WERI-Rb-1 (cell line): ENCODE results near the gene KCNMA1.

Experiments used
- DNase-seq: peaks from one replicate; pipeline ENCODE4 v3.0.0-alpha.2; 2020
- H3K27ac ChIP-seq: fragments of 250-450 bp; sonication (Bioruptor Pico); 2 replicates; pipeline ENCODE4 v1.5.1; 2020; ENCODE audit warnings: mild to moderate bottlenecking, moderate library complexity
- H3K27me3 ChIP-seq: fragments of 250-450 bp; sonication (Bioruptor Pico); 2 replicates; pipeline ENCODE4 v1.5.1; 2021; ENCODE audit warnings: mild to moderate bottlenecking, low read depth, moderate library complexity; ENCODE audit not compliant: insufficient read depth, severe bottlenecking
- H3K36me3 ChIP-seq: fragments of 250-450 bp; sonication (Bioruptor Pico); 2 replicates; pipeline ENCODE4 v1.5.1; 2020; ENCODE audit warnings: mild to moderate bottlenecking, moderate library complexity
- H3K4me3 ChIP-seq: 2 replicates; pipeline ENCODE4 v1.5.1; 2011; ENCODE audit warnings: low read depth, mild to moderate bottlenecking, control low read depth, low read length
- H3K9me3 ChIP-seq: fragments of 250-450 bp; sonication (Bioruptor Pico); 2 replicates; pipeline ENCODE4 v1.5.1; 2021; ENCODE audit warnings: mild to moderate bottlenecking, moderate library complexity; ENCODE audit not compliant: severe bottlenecking
- CTCF ChIP-seq: IDR thresholded peaks from 2 replicates; pipeline ENCODE4 v1.5.1; 2011; ENCODE audit warnings: low read depth, mild to moderate bottlenecking, control low read depth, inconsistent platforms, low read length

The KCNMA1 gene

GRCh38 chr10:77282163-77282562 is 355.4 kb downstream of the KCNMA1 start:
- DNase-seq: no peak
- Histone ChIP-seq H3K9me3 (no peaks in the 10 kb centered on the region), H3K27ac (no peak overlapping the region), H3K27me3 (no peaks in the 10 kb centered on the region), H3K4me3 (no peak overlapping the region), H3K36me3 (no peaks in the 10 kb centered on the region)
- no peak for TF ChIP-seq CTCF

- Histone ChIP-seq H3K9me3 (no peaks in the 10 kb centered on the region), H3K27me3 (no peaks in the 10 kb centered on the region), H3K4me3 (no peak overlapping the region), H3K36me3 (no peaks in the 10 kb centered on the region), H3K27ac (no peak overlapping the region)
- no peak for DNase-seq
- no peak for TF ChIP-seq CTCF
Observed at GRCh38 chr10:77281719-77282118, 355.9 kb downstream of the KCNMA1 start.

- DNase-seq: no peak
- TF ChIP-seq CTCF: no peak
Observed at GRCh38 chr10:77279207-77279606, 358.4 kb downstream of the KCNMA1 start.

GRCh38 chr10:77274046-77274795 is 363.4 kb downstream of the KCNMA1 start:
- H3K4me3 ChIP-seq: no peak overlapping the region
- H3K36me3 ChIP-seq: no peaks in the 10 kb centered on the region
- no peak overlapping the region for H3K27ac ChIP-seq

More at GRCh38 chr10:77279207-77279606, 358.4 kb downstream of the KCNMA1 start:
- no peak overlapping the region for H3K27ac ChIP-seq
- H3K4me3 ChIP-seq: no peak overlapping the region
- H3K27me3 ChIP-seq: no peaks in the 10 kb centered on the region
- no peaks in the 10 kb centered on the region for H3K36me3 ChIP-seq
- H3K9me3 ChIP-seq: no peaks in the 10 kb centered on the region

GRCh38 chr10:77269163-77269562 is 368.4 kb downstream of the KCNMA1 start:
- Histone ChIP-seq H3K4me3 (no peak overlapping the region), H3K36me3 (no peaks in the 10 kb centered on the region), H3K27me3 (no peaks in the 10 kb centered on the region), H3K27ac (no peak overlapping the region), H3K9me3 (no peaks in the 10 kb centered on the region)
- DNase-seq: no peak
- no peak for TF ChIP-seq CTCF

More at GRCh38 chr10:77274046-77274795, 363.4 kb downstream of the KCNMA1 start:
- no peak for TF ChIP-seq CTCF
- Histone ChIP-seq H3K9me3 (no peaks in the 10 kb centered on the region), H3K27me3 (no peaks in the 10 kb centered on the region)
- no peak for DNase-seq

GRCh38 chr10:77268721-77269120 is 368.9 kb downstream of the KCNMA1 start:
- H3K4me3 ChIP-seq: no peak overlapping the region
- no peak overlapping the region for H3K27ac ChIP-seq
- H3K36me3 ChIP-seq: no peaks in the 10 kb centered on the region
- TF ChIP-seq CTCF: no peak
- H3K27me3 ChIP-seq: no peaks in the 10 kb centered on the region
- H3K9me3 ChIP-seq: no peaks in the 10 kb centered on the region
- no peak for DNase-seq
